H1 (cell line): Measurements from ENCODE around the gene RMND5B. TPM values are rescaled to one million over a fixed set of nuclear protein-coding genes. Genes with fewer than 3 reads are reported as not detected.

Experiments used
- CTBP2 ChIP-seq: IDR thresholded peaks from 2 replicates; pipeline ENCODE4 v1.7.0; 2011; ENCODE audit warnings: borderline replicate concordance, mild to moderate bottlenecking, moderate library complexity, mixed read lengths, low read length; ENCODE audit not compliant: insufficient read depth, insufficient read length
- RXRA ChIP-seq: IDR thresholded peaks from 2 replicates; pipeline ENCODE4 v1.6.1; 2011; ENCODE audit warnings: low read depth, mild to moderate bottlenecking, low read length, moderate library complexity; ENCODE audit not compliant: insufficient read depth
- SIRT6 ChIP-seq: IDR thresholded peaks from one replicate; pipeline ENCODE4 v1.7.1; 2012; ENCODE audit warnings: low read length, inconsistent platforms
- SP1 ChIP-seq: IDR thresholded peaks from 2 replicates; pipeline ENCODE4 v1.6.1; 2011; ENCODE audit warnings: low read depth, low read length
- SP4 ChIP-seq: IDR thresholded peaks from 2 replicates; pipeline ENCODE4 v1.6.1; 2012; ENCODE audit warnings: low read length, inconsistent platforms
- TAF1 ChIP-seq: IDR thresholded peaks from 2 replicates; pipeline ENCODE4 v1.6.1; 2011; ENCODE audit warnings: mild to moderate bottlenecking, low read depth, low read length
- polyA plus RNA-seq, 7 experiments: library from polyadenylated mRNA; depleted of rRNA in 3 of 7; stranded (reverse) in 5 of 7; unstranded in 2 of 7; fragments of >200 nt in 5 of 7; fragments of 200-250 nt in 2 of 7; gene quantifications; 1 replicate in 5 of 7; 2 replicates in 1 of 7; 4 replicates in 1 of 7; pipeline versions ENCODE4 v1.2.1 to v1.2.3, GENCODE V29; 2011 to 2013; ENCODE audit warnings: missing spikeins in 2 of 7, mixed read lengths in 2 of 7
- total RNA-seq: library from RNA; stranded (reverse); fragmentation: NEBNext Ultra II Directional; extraction: Animal tissue kit (Norgen Biotek cat#: 25700); gene quantifications from 2 replicates; pipeline ENCODE4 v1.2.1, GENCODE V29; 2021

The RMND5B gene
- total and polyA plus RNA-seq, 2 of the 8 experiments (the other 6 are each of a cell fraction or from before 2014, with no cell fraction given): 75.9 to 90.2 TPM

- TF ChIP-seq CTBP2 (no peak), TAF1 (no peak), SP1 (no peak), SP4 (no peak), RXRA (no peak), SIRT6 (no peak)
Observed at GRCh38 chr5:178117923-178118701, 12.7 kb upstream of the RMND5B start (continued).
